Lower lobe of right lung (tissue), 2 donors: Measurements from ENCODE around the gene ARPC2. TPM values are rescaled to one million over a fixed set of nuclear protein-coding genes. Genes with fewer than 3 reads are reported as not detected.
"Not testable (repeated sequence)": the region's sequence is repeated elsewhere in the genome, so short reads cannot be mapped to it uniquely, and the experiment has no call there.

Experiments
- ATAC-seq, 2 donors: fragments of 200-7000 bp; cut with Tn5 transposase; one replicate each; pipeline ENCODE4 v1.9.1; 2020 to 2022; ENCODE audit warnings: mild to moderate bottlenecking in 2 of 2, moderate library complexity in 2 of 2
- DNase-seq: peaks from one replicate; pipeline ENCODE4 v3.0.0-alpha.2; 2020
- H3K27ac ChIP-seq: fragments of 200-600 bp; one replicate; pipeline ENCODE4 v1.8.0; 2022
- H3K27me3 ChIP-seq: fragments of 200-600 bp; one replicate; pipeline ENCODE4 v1.8.0; 2022; ENCODE audit warnings: low read depth
- H3K36me3 ChIP-seq: fragments of 200-600 bp; one replicate; pipeline ENCODE4 v1.8.0; 2022; ENCODE audit warnings: mild to moderate bottlenecking
- H3K4me1 ChIP-seq: fragments of 200-600 bp; one replicate; pipeline ENCODE4 v1.8.0; 2022
- H3K4me3 ChIP-seq: fragments of 200-600 bp; one replicate; pipeline ENCODE4 v1.8.0; 2022; ENCODE audit warnings: mild to moderate bottlenecking
- H3K9me3 ChIP-seq: fragments of 200-600 bp; one replicate; pipeline ENCODE4 v1.8.0; 2022
- CTCF ChIP-seq: fragments of 200-600 bp; IDR thresholded peaks from one replicate; pipeline ENCODE4 v1.8.0; 2022; ENCODE audit warnings: antibody characterized with exemption, mild to moderate bottlenecking
- intact Hi-C: fragments of 100-400 bp; cut with DNase I; formaldehyde crosslinking; loops from one replicate; pipeline ENCODE4 v1.11.0; 2022
- long read RNA-seq: library from polyadenylated mRNA; unstranded; transcript quantifications from one replicate; pipeline ENCODE4 v2.0.0, GENCODE V29; 2021
- total RNA-seq: library from RNA; stranded (reverse); fragmentation: NEBNext Ultra II Directional; extraction: Animal tissue kit (Norgen Biotek cat#: 25700); gene quantifications from one replicate; pipeline ENCODE4 v1.2.1, GENCODE V29; 2021
- donor health status: DM: no; HTN: yes; CAD: no; lungs with severe emphysema.

ARPC2 gene
- 382 TPM for total RNA-seq
- long read RNA-seq, transcript ARPC2-209 (7 exons, 2,226 nt), result minor isoform, 12 of 1,065 reads
- long read RNA-seq, transcript ARPC2-202 (11 exons, 1,505 nt), result major isoform, 902 of 1,065 reads
- long read RNA-seq, transcript ARPC2-217 (5 exons, 1,039 nt), result minor isoform, 9 of 1,065 reads
- long read RNA-seq, transcript ARPC2-201 (10 exons, 1,605 nt), result minor isoform, 18 of 1,065 reads
- long read RNA-seq, partial matches to known transcripts, result 57 of 1,065 reads
- long read RNA-seq, other reads (novel, unspliced or antisense), result 60 of 1,065 reads

- intact Hi-C loops, result no loop called here
- no peak for TF ChIP-seq CTCF
- H3K4me1 ChIP-seq, result peaks cover 42% of the 10 kb centered on the region
- peak within 1 kb of the TSS; percentile 92 for H3K4me3 ChIP-seq
- peaks cover 9% of the 10 kb centered on the region for H3K36me3 ChIP-seq
- peak within 1 kb of the TSS; percentile 95 for H3K27ac ChIP-seq
- H3K9me3 ChIP-seq, result no peaks in the 10 kb centered on the region
- peak; percentile 97 for DNase-seq
- no peaks in the 10 kb centered on the region for H3K27me3 ChIP-seq
- peak; percentile 97 for ATAC-seq
These were observed at the start of gene ARPC2 for GRCh38 chr2:218216674-218217359. Gene ARPC2, plus strand, starts transcription at chr2:218217189. Its CDS starts 282 bp downstream, at chr2:218217471.

- intact Hi-C loops, result no loop called here
- H3K4me1 ChIP-seq, result peaks cover 6% of the 10 kb centered on the region
- ATAC-seq (no peak), DNase-seq (no peak)
- no peak overlapping the region for H3K4me3 ChIP-seq
- H3K27ac ChIP-seq, result no peak overlapping the region
- no peak for TF ChIP-seq CTCF
- no peaks in the 10 kb centered on the region for H3K9me3 ChIP-seq
- H3K27me3 ChIP-seq, result no peaks in the 10 kb centered on the region
- no peaks in the 10 kb centered on the region for H3K36me3 ChIP-seq
These were observed 49.0 kb upstream of the ARPC2 start for GRCh38 chr2:218168016-218168415.

- peak; percentile 77 to 81 for ATAC-seq
- intact Hi-C loops, result no loop called here
These were observed 48.1 kb upstream of the ARPC2 start for GRCh38 chr2:218168635-218169462.

GRCh38 chr2:218169757-218170546, 47.0 kb upstream of the ARPC2 start:
- H3K4me3 ChIP-seq, result no peak overlapping the region
- no peak for DNase-seq
- TF ChIP-seq CTCF, result no peak
- no peaks in the 10 kb centered on the region for H3K9me3 ChIP-seq
- ATAC-seq, result no peak
- H3K4me1 ChIP-seq, result peaks cover 6% of the 10 kb centered on the region
- no peaks in the 10 kb centered on the region for H3K36me3 ChIP-seq
- no peaks in the 10 kb centered on the region for H3K27me3 ChIP-seq
- intact Hi-C loops, result no loop called here
- no peak overlapping the region for H3K27ac ChIP-seq

More at GRCh38 chr2:218168635-218169462, 48.1 kb upstream of the ARPC2 start:
- peak; percentile 60 for DNase-seq
- Histone ChIP-seq H3K36me3 (no peaks in the 10 kb centered on the region), H3K4me1 (peaks cover 6% of the 10 kb centered on the region), H3K4me3 (no peak overlapping the region), H3K9me3 (no peaks in the 10 kb centered on the region), H3K27me3 (no peaks in the 10 kb centered on the region), H3K27ac (no peak overlapping the region)
- peak; percentile 76 for TF ChIP-seq CTCF

- DNase-seq, H3K4me1 ChIP-seq, H3K27me3 ChIP-seq, intact Hi-C loops, H3K27ac ChIP-seq, H3K9me3 ChIP-seq, H3K4me3 ChIP-seq, ATAC-seq, H3K36me3 ChIP-seq: not testable (repeated sequence)
These were observed 45.2 kb upstream of the ARPC2 start for GRCh38 chr2:218171744-218172143.
